ENCODE results near the gene HES6. TPM values are rescaled to one million over a fixed set of nuclear protein-coding genes. Genes with fewer than 3 reads are reported as not detected.
A peak's percentile ranks its signal among the peaks of the same experiment; 100 is the strongest.

Gene HES6
- total and polyA plus RNA-seq, 3 experiments from 2014 or later: 2.2 to 5.1 (median 4.7) TPM

DNA sequence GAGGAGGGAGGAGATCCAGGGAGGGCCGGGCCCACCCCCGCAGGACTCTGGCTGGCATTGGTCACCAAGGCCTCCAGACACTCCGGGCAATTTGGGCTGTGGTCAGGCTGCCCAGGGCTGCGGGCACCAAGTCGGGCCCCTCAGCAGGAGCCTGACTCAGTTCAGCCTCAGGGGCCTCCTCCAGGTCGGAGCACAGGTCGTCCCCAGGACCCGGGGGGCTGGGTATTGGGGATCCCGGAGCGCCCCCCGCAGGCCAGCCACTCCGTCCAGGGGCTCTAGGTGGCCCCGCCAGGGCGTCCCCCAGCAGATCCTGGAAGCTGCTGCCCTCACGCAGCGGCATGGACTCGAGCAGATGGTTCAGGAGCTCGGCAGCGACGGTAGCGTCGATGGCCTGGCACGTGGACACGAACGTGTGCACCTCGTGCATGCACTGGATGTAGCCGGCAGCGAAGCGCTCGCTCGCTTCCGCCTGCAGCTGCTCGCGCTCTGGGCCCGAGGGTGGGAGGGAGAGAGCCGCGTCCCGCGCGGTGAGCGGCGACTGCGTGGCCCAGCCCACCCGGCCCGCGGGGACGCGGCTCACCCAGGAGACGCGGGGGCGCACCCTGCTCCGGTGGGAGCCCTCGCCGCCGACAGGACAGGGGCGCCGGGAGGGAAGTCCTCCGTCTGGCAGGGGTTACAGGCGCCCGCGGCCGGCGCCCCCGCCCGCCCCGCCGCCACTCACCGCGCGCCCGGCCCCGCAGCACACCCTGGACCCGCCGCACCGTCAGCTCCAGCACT, 884 bp downstream of the HES6 start:
- H3K27ac ChIP-seq (ENCODE audit: low read depth, low read length): no peak overlapping the region
- no peak overlapping the region for H3K4me3 ChIP-seq (ENCODE audit: low read length)
- H3K27ac Mint-ChIP-seq: no peak overlapping the region
- H3K27me3 Mint-ChIP-seq: peaks cover 14 to 22% of the 10 kb centered on the region in 2 donors
- H3K27me3 ChIP-seq (ENCODE audit: insufficient read depth, low read length, poor library complexity, severe bottlenecking): peaks cover 4% of the 10 kb centered on the region
- peaks cover 8 to 28% (median 14%) of the 10 kb centered on the region in 3 donors for H3K4me1 Mint-ChIP-seq
- ChIA-PET POLR2A (no interaction called here), CTCF (no interaction called here)
- peaks cover 6% of the 10 kb centered on the region for H3K4me1 ChIP-seq (ENCODE audit: insufficient read depth, low read length)
- H3K9me3 ChIP-seq (ENCODE audit: low read length): no peaks in the 10 kb centered on the region
- H3K36me3 Mint-ChIP-seq: peaks cover 0 to 1% (median 0%) of the 10 kb centered on the region in 3 donors
- peak; percentile 20 to 61 (median 34) for DNase-seq
- peak overlapping the region in 6 of 7 donors; percentile 45 to 76 (median 60) for H3K4me3 Mint-ChIP-seq
- no peaks in the 10 kb centered on the region for H3K36me3 ChIP-seq (ENCODE audit: insufficient read depth, low read length)
- no peaks in the 10 kb centered on the region for H3K9me3 Mint-ChIP-seq

DNA sequence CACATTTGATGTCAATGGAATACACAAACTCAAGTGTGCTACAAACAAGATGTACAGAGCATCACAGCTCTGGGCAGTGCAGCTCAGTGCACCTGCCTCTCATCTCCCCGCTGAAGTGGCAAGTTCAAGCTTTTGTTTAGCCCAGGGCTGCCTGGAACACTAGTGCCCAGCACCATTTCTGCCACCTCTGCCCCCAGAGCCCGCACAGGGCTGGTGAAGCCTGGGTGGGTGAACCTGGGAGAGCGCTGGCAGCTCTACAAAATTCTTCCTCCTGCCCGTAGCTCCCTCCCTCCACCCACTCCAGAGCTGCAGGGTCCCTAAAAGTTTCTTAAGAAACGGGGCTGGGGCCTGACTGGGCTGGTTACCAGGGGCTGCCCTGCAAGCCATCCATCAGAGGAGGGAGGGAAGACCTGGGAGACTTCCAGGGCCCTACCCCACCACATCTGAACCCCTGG, 1.5 kb downstream of the HES6 start:
- POLR2A ChIA-PET: interaction anchor here (0.6 kb wide), 1 partner anchor 179 kb away, joined by 5 read pairs; no protein-coding TSS in a partner anchor
- CTCF ChIA-PET: interaction anchor here (1.7 kb wide), 1 partner anchor 28 kb away, joined by 3 read pairs; no protein-coding TSS in a partner anchor
- Mint-ChIP-seq H3K27me3 (peaks cover 14 to 22% of the 10 kb centered on the region in 2 donors), H3K4me3 (peak overlapping the region; percentile 54 to 85 (median 70)), H3K36me3 (peaks cover 0 to 1% (median 0%) of the 10 kb centered on the region in 3 donors), H3K9me3 (no peaks in the 10 kb centered on the region), H3K4me1 (peaks cover 12 to 32% (median 20%) of the 10 kb centered on the region in 3 donors), H3K27ac (peak overlapping the region in 1 of 8 donors; percentile 30)
- H3K27ac ChIP-seq (ENCODE audit: low read depth, low read length): no peak overlapping the region
- H3K36me3 ChIP-seq (ENCODE audit: insufficient read depth, low read length): no peaks in the 10 kb centered on the region
- peaks cover 6% of the 10 kb centered on the region for H3K4me1 ChIP-seq (ENCODE audit: insufficient read depth, low read length)
- H3K4me3 ChIP-seq (ENCODE audit: low read length): no peak overlapping the region
- H3K9me3 ChIP-seq (ENCODE audit: low read length): no peaks in the 10 kb centered on the region
- H3K27me3 ChIP-seq (ENCODE audit: insufficient read depth, low read length, poor library complexity, severe bottlenecking): peaks cover 4% of the 10 kb centered on the region
- no peak for DNase-seq

DNA sequence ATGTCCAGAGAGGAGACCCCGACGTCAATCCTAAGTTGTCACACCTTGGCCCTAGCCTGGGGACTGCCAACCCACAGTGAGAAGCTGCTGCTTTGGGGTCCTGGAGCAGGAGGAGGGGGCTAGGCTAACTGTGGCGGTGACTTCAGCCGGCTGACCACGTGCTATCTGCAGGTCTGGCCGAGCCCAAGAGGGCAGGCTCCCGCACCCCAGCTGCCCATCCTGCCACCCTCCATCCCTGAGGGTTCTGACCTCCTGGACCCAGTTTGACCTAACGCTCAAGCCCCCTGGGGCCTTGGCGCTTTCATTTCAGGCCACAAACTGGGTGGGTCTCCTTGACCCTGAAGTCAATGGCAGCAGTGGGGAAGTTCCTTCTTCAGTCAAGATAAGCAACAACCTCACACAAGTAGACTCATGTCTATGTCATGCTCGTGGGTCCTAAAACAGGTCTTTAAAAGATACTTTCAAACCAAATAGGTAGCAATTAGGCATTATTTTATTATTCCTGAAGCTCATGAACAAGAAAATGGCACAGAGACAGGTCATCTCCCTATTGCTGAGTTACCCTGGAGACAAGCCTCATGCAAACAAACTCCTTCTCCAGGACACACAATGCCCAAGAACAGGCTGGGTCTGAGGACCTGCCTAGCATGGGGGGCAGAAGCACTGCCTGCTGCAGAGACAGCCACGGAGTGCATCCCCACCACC, 2.3 kb downstream of the HES6 start:
- Mint-ChIP-seq H3K27ac (peak overlapping the region in 2 of 8 donors; percentile 30 to 38), H3K36me3 (peaks cover 0 to 1% (median 0%) of the 10 kb centered on the region in 3 donors), H3K27me3 (peaks cover 14 to 22% of the 10 kb centered on the region in 2 donors), H3K9me3 (no peaks in the 10 kb centered on the region), H3K4me3 (peak overlapping the region; percentile 5 to 85 (median 70)), H3K4me1 (peaks cover 13 to 32% (median 21%) of the 10 kb centered on the region in 3 donors)
- H3K27me3 ChIP-seq (ENCODE audit: insufficient read depth, low read length, poor library complexity, severe bottlenecking): peaks cover 4% of the 10 kb centered on the region
- no peak overlapping the region for H3K4me3 ChIP-seq (ENCODE audit: low read length)
- ChIA-PET POLR2A (interaction anchor here (0.6 kb wide), 2 partner anchors 179 to 283 kb away, joined by 4 to 5 read pairs; no protein-coding TSS in a partner anchor), CTCF (interaction anchor here (1.7 kb wide), 1 partner anchor 29 kb away, joined by 3 read pairs; no protein-coding TSS in a partner anchor)
- no peaks in the 10 kb centered on the region for H3K9me3 ChIP-seq (ENCODE audit: low read length)
- DNase-seq: no peak
- H3K27ac ChIP-seq (ENCODE audit: low read depth, low read length): no peak overlapping the region
- no peaks in the 10 kb centered on the region for H3K36me3 ChIP-seq (ENCODE audit: insufficient read depth, low read length)
- H3K4me1 ChIP-seq (ENCODE audit: insufficient read depth, low read length): peaks cover 6% of the 10 kb centered on the region

DNA sequence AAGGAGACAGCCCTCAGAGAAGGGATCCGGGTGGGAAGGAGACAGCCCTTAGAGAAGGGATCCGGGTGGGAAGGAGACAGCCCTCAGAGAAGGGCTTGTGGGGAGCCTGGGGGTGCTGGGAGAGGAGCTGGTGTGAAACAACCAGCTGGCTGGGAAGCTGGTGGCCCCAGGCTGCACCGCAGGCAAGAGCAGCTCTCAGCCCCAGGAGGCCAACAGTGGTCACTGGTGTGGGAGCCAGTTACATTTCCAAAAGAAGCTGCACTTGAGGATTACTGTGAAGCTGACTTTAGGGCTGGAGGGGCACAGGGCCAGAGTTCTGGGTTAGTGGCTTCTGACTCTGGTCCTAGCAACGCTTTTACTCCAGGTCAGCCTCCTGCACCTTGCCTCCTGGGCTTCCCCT, 3.3 kb downstream of the HES6 start:
- peaks cover 9 to 34% (median 22%) of the 10 kb centered on the region in 3 donors for H3K4me1 Mint-ChIP-seq
- H3K27ac ChIP-seq (ENCODE audit: low read depth, low read length): no peak overlapping the region
- H3K4me3 ChIP-seq (ENCODE audit: low read length): no peak overlapping the region
- peak overlapping the region in 1 of 7 donors; percentile 35 for H3K4me3 Mint-ChIP-seq
- peaks cover 4% of the 10 kb centered on the region for H3K27me3 ChIP-seq (ENCODE audit: insufficient read depth, low read length, poor library complexity, severe bottlenecking)
- no peaks in the 10 kb centered on the region for H3K9me3 Mint-ChIP-seq
- ChIA-PET CTCF (interaction anchor here (1.7 kb wide), 1 partner anchor 30 kb away, joined by 3 read pairs; no protein-coding TSS in a partner anchor), POLR2A (no interaction called here)
- peaks cover 14 to 22% of the 10 kb centered on the region in 2 donors for H3K27me3 Mint-ChIP-seq
- H3K9me3 ChIP-seq (ENCODE audit: low read length): no peaks in the 10 kb centered on the region
- H3K4me1 ChIP-seq (ENCODE audit: insufficient read depth, low read length): peaks cover 6% of the 10 kb centered on the region
- DNase-seq: no peak
- H3K27ac Mint-ChIP-seq: no peak overlapping the region
- H3K36me3 Mint-ChIP-seq: peaks cover 0 to 1% (median 0%) of the 10 kb centered on the region in 3 donors
- H3K36me3 ChIP-seq (ENCODE audit: insufficient read depth, low read length): no peaks in the 10 kb centered on the region

DNA sequence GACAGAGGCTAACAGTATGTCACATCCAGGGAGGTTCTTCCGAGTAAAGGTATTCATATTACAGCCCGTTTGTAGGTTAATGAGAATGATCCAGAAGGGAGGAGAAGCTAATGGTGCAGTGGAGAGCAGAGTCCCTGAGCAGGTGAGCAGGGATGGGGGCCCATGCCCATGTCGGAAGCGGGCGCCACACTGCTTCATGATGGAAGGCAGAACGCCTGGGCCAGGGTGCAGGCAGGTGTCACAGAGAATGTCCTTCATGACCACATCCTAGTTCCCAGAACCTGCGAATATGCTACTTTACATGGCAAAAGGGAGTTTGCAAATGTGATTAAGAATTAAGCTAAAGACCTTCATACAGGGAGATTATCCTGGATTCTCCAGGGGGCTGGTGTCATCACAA, 4.0 kb downstream of the HES6 start:
- H3K36me3 Mint-ChIP-seq: peaks cover 0 to 1% (median 0%) of the 10 kb centered on the region in 3 donors
- H3K4me3 ChIP-seq (ENCODE audit: low read length): no peak overlapping the region
- H3K36me3 ChIP-seq (ENCODE audit: insufficient read depth, low read length): no peaks in the 10 kb centered on the region
- peaks cover 14 to 24% of the 10 kb centered on the region in 2 donors for H3K27me3 Mint-ChIP-seq
- ChIA-PET CTCF (no interaction called here), POLR2A (no interaction called here)
- no peaks in the 10 kb centered on the region for H3K9me3 Mint-ChIP-seq
- H3K27ac ChIP-seq (ENCODE audit: low read depth, low read length): no peak overlapping the region
- peaks cover 4% of the 10 kb centered on the region for H3K27me3 ChIP-seq (ENCODE audit: insufficient read depth, low read length, poor library complexity, severe bottlenecking)
- peaks cover 12 to 35% (median 28%) of the 10 kb centered on the region in 3 donors for H3K4me1 Mint-ChIP-seq
- H3K27ac Mint-ChIP-seq: peak overlapping the region in 1 of 8 donors; percentile 3
- no peak for DNase-seq
- H3K4me3 Mint-ChIP-seq: peak overlapping the region in 4 of 7 donors; percentile 6 to 82 (median 45)
- peaks cover 10% of the 10 kb centered on the region for H3K4me1 ChIP-seq (ENCODE audit: insufficient read depth, low read length)
- H3K9me3 ChIP-seq (ENCODE audit: low read length): no peaks in the 10 kb centered on the region

DNA sequence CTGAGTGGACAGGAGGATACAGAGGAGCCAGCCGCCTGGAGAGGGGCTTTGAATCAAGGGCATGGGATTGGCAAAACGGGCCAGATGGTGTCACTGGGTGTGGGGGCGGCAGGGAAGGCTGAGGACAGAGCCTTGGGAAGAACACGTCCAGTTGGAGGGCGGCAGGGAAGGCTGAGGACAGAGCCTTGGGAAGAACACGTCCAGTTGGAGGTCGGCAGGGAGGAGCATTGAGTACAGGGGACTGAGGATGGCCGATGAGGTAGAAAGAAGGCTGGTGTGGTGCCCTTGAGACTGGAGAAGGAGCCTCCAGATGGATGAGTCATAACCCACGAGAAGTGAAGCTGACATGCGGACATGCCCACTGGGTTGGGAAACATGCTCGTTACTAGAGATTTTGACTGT, 4.5 kb downstream of the HES6 start:
- ChIA-PET CTCF (no interaction called here), POLR2A (no interaction called here)
- DNase-seq: no peak
- Histone ChIP-seq H3K4me1 (ENCODE audit: insufficient read depth, low read length) (peaks cover 15% of the 10 kb centered on the region), H3K36me3 (ENCODE audit: insufficient read depth, low read length) (no peaks in the 10 kb centered on the region), H3K27me3 (ENCODE audit: insufficient read depth, low read length, poor library complexity, severe bottlenecking) (peaks cover 4% of the 10 kb centered on the region), H3K9me3 (ENCODE audit: low read length) (no peaks in the 10 kb centered on the region), H3K27ac (ENCODE audit: low read depth, low read length) (no peak overlapping the region), H3K4me3 (ENCODE audit: low read length) (no peak overlapping the region)
- H3K36me3 Mint-ChIP-seq: peaks cover 0 to 1% (median 0%) of the 10 kb centered on the region in 3 donors
- peak overlapping the region; percentile 35 to 82 (median 70) for H3K4me3 Mint-ChIP-seq
- peaks cover 16 to 40% (median 32%) of the 10 kb centered on the region in 3 donors for H3K4me1 Mint-ChIP-seq
- peak overlapping the region in 1 of 8 donors; percentile 3 for H3K27ac Mint-ChIP-seq
- peaks cover 0 to 3% (median 0%) of the 10 kb centered on the region in 5 donors for H3K9me3 Mint-ChIP-seq
- peaks cover 14 to 28% of the 10 kb centered on the region in 2 donors for H3K27me3 Mint-ChIP-seq

DNA sequence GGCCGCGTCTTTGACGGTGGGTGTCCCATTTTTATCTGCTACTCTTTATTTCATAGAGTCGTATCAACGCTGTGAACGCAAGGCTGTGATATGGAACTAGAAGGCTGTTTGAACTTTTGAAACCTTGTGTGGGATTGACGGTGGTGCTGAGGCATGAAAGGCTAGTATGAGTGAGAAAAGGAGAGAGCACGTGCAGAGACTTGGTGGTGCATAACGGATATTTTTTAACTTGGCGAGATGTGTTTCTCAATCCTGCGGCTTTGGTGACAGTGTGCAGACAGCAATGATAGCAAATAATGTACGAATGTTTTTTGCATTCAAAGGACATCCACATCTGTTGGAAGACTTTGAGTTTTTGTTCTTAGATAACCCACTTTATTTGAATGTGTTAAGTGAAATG, 6.2 kb downstream of the HES6 start:
- POLR2A ChIA-PET: interaction anchor here (0.6 kb wide), 1 partner anchor 145 kb away, joined by 4 read pairs; no protein-coding TSS in a partner anchor

More for the DNA sequence above, 6.2 kb downstream of the HES6 start:
- peaks cover 14 to 33% of the 10 kb centered on the region in 2 donors for H3K27me3 Mint-ChIP-seq
- CTCF ChIA-PET: no interaction called here
- H3K36me3 Mint-ChIP-seq: peaks cover 0 to 5% (median 0%) of the 10 kb centered on the region in 3 donors
- Histone ChIP-seq H3K4me3 (ENCODE audit: low read length) (no peak overlapping the region), H3K27ac (ENCODE audit: low read depth, low read length) (no peak overlapping the region), H3K36me3 (ENCODE audit: insufficient read depth, low read length) (no peaks in the 10 kb centered on the region), H3K9me3 (ENCODE audit: low read length) (no peaks in the 10 kb centered on the region), H3K4me1 (ENCODE audit: insufficient read depth, low read length) (peaks cover 11% of the 10 kb centered on the region), H3K27me3 (ENCODE audit: insufficient read depth, low read length, poor library complexity, severe bottlenecking) (peaks cover 1% of the 10 kb centered on the region)
- DNase-seq: no peak
- H3K27ac Mint-ChIP-seq: peak overlapping the region in 1 of 8 donors; percentile 53
- H3K4me3 Mint-ChIP-seq: peak overlapping the region; percentile 46 to 82 (median 67)
- H3K9me3 Mint-ChIP-seq: peaks cover 0 to 3% (median 0%) of the 10 kb centered on the region in 5 donors
- peaks cover 15 to 42% (median 34%) of the 10 kb centered on the region in 3 donors for H3K4me1 Mint-ChIP-seq
